K562 (cell line): ENCODE data around the gene WDR54. TPM values are rescaled to one million over a fixed set of nuclear protein-coding genes. Genes with fewer than 3 reads are reported as not detected.

Source experiments
- FIP1L1 ChIP-seq: fragments of 200-400 bp; formaldehyde crosslinking; IDR thresholded peaks from 2 replicates; pipeline ENCODE4 v1.6.1; 2018; ENCODE audit warnings: mild to moderate bottlenecking, low read depth, low read length; ENCODE audit not compliant: poor library complexity, severe bottlenecking
- MNT ChIP-seq, 2 experiments: fragments of 450-650 bp; conservative IDR thresholded peaks; 2 replicates each; pipeline ENCODE4 v1.6.1; 2017; ENCODE audit warnings: mild to moderate bottlenecking in 2 of 2, moderate library complexity in 2 of 2
- MYC ChIP-seq, 2 experiments: fragments of 250-450 bp in 1 of 2; sonication (Bioruptor Pico) in 1 of 2; IDR thresholded peaks; 2 replicates each; pipeline versions ENCODE4 v1.5.1 to v1.6.1; 2012 to 2021; ENCODE audit warnings: low read depth in 2 of 2, borderline replicate concordance in 1 of 2, improper control_type of control experiment in 1 of 2, low read length in 1 of 2, mild to moderate bottlenecking in 1 of 2, moderate library complexity in 1 of 2
- NR2F6 ChIP-seq: fragments of 450-650 bp; formaldehyde crosslinking; IDR thresholded peaks from 2 replicates; pipeline ENCODE4 v1.4.0; 2020; ENCODE audit warnings: mild to moderate bottlenecking
- PBX2 ChIP-seq, 2 experiments: IDR thresholded peaks in 1 of 2; conservative IDR thresholded peaks in 1 of 2; 2 replicates each; pipeline ENCODE4 v1.6.1; 2016; ENCODE audit warnings: low read depth in 2 of 2, mild to moderate bottlenecking in 1 of 2, missing compliant biosample characterization in 1 of 2, missing genetic modification characterization in 1 of 2, moderate library complexity in 1 of 2
- PTBP1 ChIP-seq: fragments of 200-400 bp; formaldehyde crosslinking; IDR thresholded peaks from 2 replicates; pipeline ENCODE4 v1.6.1; 2017; ENCODE audit warnings: low read depth, low read length
- SMAD4 ChIP-seq: fragments of 250-450 bp; sonication (Bioruptor Pico); conservative IDR thresholded peaks from 2 replicates; pipeline ENCODE4 v1.8.0; 2021; ENCODE audit warnings: inconsistent platforms, mild to moderate bottlenecking, moderate library complexity
- STAT5B ChIP-seq: fragments of 250-450 bp; sonication (Bioruptor Pico); IDR thresholded peaks from 2 replicates; pipeline ENCODE4 v1.8.0; 2021; ENCODE audit warnings: mild to moderate bottlenecking, inconsistent platforms
- TAL1 ChIP-seq: fragments of 450-650 bp; IDR thresholded peaks from 2 replicates; pipeline ENCODE4 v1.6.1; 2016; ENCODE audit warnings: mild to moderate bottlenecking
- ZFP91 ChIP-seq: sonication (generic); formaldehyde crosslinking; IDR thresholded peaks from 2 replicates; pipeline ENCODE4 v1.8.0; 2022; ENCODE audit warnings: mild to moderate bottlenecking, missing genetic modification reagents
- ZNF121 ChIP-seq: sonication (generic); formaldehyde crosslinking; conservative IDR thresholded peaks from 2 replicates; pipeline ENCODE4 v1.8.0; 2022; ENCODE audit warnings: missing genetic modification reagents
- ZNF282 ChIP-seq: sonication (generic); formaldehyde crosslinking; IDR thresholded peaks from 2 replicates; pipeline ENCODE4 v1.8.1; 2023; ENCODE audit warnings: missing genetic modification reagents
- polyA plus RNA-seq, 8 experiments: library from polyadenylated mRNA; depleted of rRNA in 4 of 8; stranded (reverse) in 5 of 8; unstranded in 3 of 8; fragments of >200 nt; fragmentation: Nextera tagmentation in 2 of 8; fragmentation: Illumina TruSeq in 1 of 8; extraction: Ambion mirVana in 2 of 8; extraction: Trizol in 1 of 8; gene quantifications; 2 replicates each; pipeline versions ENCODE4 v1.2.1 to v1.2.3, GENCODE V29; 2011 to 2014; ENCODE audit warnings: inconsistent platforms in 1 of 8, missing spikeins in 1 of 8
- total RNA-seq, 7 experiments: library from RNA; depleted of rRNA in 6 of 7; stranded (reverse); fragments of >200 nt in 6 of 7; fragmentation: Illumina TruSeq in 2 of 7; extraction: Trizol in 2 of 7; gene quantifications; 2 replicates each; pipeline versions ENCODE4 v1.2.1 to v1.2.3, GENCODE V29; 2011 to 2021; ENCODE audit warnings: low replicate concordance in 1 of 7
- TF ChIP-seq, protein P1 (sequence below): fragments of 450-650 bp; formaldehyde crosslinking; IDR thresholded peaks from 2 replicates; pipeline ENCODE4 v1.4.0; 2020; ENCODE audit warnings: mild to moderate bottlenecking, mixed read lengths
- TF ChIP-seq, protein P2 (sequence below): sonication (generic); formaldehyde crosslinking; IDR thresholded peaks from 2 replicates; pipeline ENCODE4 v1.9.0; 2022; ENCODE audit warnings: mild to moderate bottlenecking, missing genetic modification reagents

The WDR54 gene
- total and polyA plus RNA-seq, 9 of the 15 experiments (the other 6 are each of a cell fraction or from before 2014, with no cell fraction given) = 5.2 to 15.2 (median 7.4) TPM

GRCh38 chr2:74458132-74458937 lies 36.8 kb downstream of the WDR54 start, which contains the start of gene WBP1 (continued):
- TF ChIP-seq MYC (IDR thresholded peaks at IDR 0.05; ENCODE audit: low read depth, low read length) = peak; percentile 38; the same call in 1 of the 2 replicates
- no peak for TF ChIP-seq MYC (CRISPR knock-in tag; IDR thresholded peaks at IDR 0.05; ENCODE audit: borderline replicate concordance, low read depth)
- TF ChIP-seq PTBP1 = no peak
- TF ChIP-seq NR2F6 (CRISPR knock-in tag) = no peak
- no peak for TF ChIP-seq FIP1L1
- no peak for TF ChIP-seq ZFP91
- no peak for TF ChIP-seq ZNF282 (CRISPR knock-in tag)
- 0 out of 2 replicates have a peak, but pooled peaks have one; percentile 16 for TF ChIP-seq SMAD4 (CRISPR knock-in tag)
- TF ChIP-seq, protein P1, sequence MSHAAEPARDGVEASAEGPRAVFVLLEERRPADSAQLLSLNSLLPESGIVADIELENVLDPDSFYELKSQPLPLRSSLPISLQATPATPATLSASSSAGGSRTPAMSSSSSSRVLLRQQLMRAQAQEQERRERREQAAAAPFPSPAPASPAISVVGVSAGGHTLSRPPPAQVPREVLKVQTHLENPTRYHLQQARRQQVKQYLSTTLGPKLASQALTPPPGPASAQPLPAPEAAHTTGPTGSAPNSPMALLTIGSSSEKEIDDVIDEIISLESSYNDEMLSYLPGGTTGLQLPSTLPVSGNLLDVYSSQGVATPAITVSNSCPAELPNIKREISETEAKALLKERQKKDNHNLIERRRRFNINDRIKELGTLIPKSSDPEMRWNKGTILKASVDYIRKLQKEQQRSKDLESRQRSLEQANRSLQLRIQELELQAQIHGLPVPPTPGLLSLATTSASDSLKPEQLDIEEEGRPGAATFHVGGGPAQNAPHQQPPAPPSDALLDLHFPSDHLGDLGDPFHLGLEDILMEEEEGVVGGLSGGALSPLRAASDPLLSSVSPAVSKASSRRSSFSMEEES = no peak
- TF ChIP-seq STAT5B (CRISPR knock-in tag) = no peak
- peak in 1 of 2 experiments; percentile 48; a peak in 2 of 4 replicates for TF ChIP-seq MNT (conservative IDR thresholded peaks at IDR 0.05)
- TF ChIP-seq, protein P2, sequence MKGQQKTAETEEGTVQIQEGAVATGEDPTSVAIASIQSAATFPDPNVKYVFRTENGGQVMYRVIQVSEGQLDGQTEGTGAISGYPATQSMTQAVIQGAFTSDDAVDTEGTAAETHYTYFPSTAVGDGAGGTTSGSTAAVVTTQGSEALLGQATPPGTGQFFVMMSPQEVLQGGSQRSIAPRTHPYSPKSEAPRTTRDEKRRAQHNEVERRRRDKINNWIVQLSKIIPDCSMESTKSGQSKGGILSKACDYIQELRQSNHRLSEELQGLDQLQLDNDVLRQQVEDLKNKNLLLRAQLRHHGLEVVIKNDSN (CRISPR knock-in tag) = 0 out of 2 replicates have a peak, but pooled peaks have one; percentile 8
- TF ChIP-seq TAL1 = no peak
- TF ChIP-seq ZNF121 (CRISPR knock-in tag) = no peak
- peak; percentile 88 for TF ChIP-seq PBX2 (CRISPR knock-in tag; IDR thresholded peaks at IDR 0.05; ENCODE audit: low read depth)
- peak; percentile 99 for TF ChIP-seq PBX2 (tag; conservative IDR thresholded peaks at IDR 0.05; ENCODE audit: low read depth)
